ENCODE results near the gene UHRF1.
"Not testable (repeated sequence)": the region's sequence is repeated elsewhere in the genome, so short reads cannot be mapped to it uniquely, and the experiment has no call there.

DNA sequence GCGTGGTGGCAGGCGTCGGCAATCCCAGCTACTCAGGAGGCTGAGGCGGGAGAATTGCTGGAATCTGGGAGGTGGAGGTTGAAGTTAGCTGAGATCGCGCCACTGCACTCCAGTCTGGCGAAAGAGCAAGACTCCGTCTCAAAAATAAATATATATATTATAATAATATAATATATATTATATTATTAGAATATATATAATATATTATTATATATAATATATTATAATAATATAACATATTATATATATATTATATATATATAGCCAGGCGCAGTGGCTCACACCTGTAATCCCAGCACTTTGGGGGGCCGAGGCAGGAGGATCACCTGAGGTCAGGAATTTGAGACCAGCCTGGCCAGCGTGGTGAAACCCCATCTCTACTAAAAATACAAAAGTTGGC, 16.3 kb upstream of the UHRF1 start:
- not testable (repeated sequence) for TF ChIP-seq POLR2A (IDR thresholded peaks at IDR 0.05; ENCODE audit: low read depth, low read length); TAF1 (IDR thresholded peaks at IDR 0.05; ENCODE audit: borderline replicate concordance, low read depth, low read length)
